HG02798 (cell line): ENCODE results near the gene HPGDS.
"Not testable (repeated sequence)": the region's sequence is repeated elsewhere in the genome, so short reads cannot be mapped to it uniquely, and the experiment has no call there.

Source experiments
- ATAC-seq: cut with Tn5 transposase; IDR thresholded peaks from one replicate; pipeline ENCODE4 v1.9.1; 2021; ENCODE audit warnings: mild to moderate bottlenecking; ENCODE audit not compliant: unreplicated experiment, poor library complexity

Gene HPGDS

DNA sequence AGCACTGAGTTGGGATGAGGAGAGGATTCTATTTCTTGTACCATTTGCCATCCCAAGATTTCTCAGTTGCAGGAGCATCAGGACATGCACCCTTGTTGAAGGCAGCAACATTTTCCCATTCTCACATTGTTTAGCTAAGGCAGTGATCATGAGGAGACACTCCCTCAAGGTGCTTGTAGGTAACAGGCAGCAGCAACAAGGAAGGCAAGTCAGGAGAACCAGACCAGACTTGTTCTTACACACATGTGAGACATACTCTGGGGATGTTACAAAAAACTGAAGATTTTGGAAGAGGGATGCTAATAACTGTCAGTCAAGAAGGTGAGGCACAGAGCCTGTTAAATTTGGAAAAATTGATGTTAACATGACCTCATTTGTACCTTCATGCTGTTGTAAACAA lies 15.5 kb upstream of the HPGDS start:
- ATAC-seq, result no peak

- no peak for ATAC-seq
Measured at GRCh38 chr4:94357624-94358023, 15.0 kb upstream of the HPGDS start.

GRCh38 chr4:94356444-94356843 lies 13.8 kb upstream of the HPGDS start:
- no peak for ATAC-seq

DNA sequence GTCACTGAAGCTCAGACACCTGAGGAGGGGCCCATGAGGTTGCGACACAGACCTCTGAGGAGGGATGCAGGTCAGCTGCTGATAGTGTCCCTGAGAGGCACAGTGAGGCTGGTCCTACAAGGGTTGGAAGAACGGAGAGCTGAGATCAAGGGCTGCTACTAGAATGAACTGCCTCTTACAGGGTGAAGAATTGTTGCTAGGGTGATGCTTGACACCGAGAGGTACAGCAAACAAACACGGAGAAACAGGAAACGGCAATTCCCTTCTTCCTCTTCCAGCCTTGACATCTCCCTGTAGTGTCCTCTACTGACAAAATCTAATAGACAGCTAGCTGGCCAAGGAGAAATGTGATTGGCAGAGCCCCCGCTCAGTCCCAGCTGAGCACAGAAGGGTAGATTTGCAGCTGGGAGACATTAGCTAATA lies 11.8 kb upstream of the HPGDS start:
- no peak for ATAC-seq

DNA sequence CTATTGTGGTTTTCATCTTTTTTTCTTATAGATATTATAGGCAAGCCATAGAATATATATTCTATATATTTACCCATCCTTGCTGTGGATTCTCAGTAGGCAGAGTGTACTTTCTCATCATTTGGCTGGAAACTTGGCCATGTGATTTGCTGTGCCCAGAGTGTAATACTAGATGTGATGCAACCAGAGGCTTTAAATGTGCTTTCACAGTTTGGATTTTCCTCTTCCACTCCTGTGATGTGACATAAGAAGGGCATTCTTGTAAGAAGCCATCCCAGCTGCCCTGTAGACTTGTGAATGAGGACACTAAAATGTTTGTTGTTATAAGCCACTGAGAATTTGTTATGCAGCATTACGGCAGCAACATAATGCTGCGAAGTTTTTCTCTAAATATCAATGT lies 10.4 kb upstream of the HPGDS start:
- ATAC-seq, result no peak

DNA sequence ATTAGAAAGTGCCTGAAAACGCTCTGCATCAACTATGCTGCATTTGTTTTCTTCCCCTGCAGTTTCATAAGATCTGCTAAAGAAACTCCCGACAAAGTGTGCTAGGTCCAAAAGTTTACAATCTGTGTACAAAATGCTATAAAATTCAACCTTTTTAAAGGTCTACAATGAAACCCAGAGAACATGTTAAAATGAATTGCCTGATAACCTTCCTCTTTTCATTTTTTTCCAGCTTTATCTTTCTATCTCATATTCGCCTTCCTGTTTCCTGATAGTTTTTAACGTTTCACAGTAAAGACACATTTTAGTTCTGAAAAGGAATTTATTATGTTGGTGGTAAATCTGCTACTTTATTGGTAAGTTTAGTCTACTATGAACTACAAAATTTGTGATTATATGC lies 9.5 kb upstream of the HPGDS start:
- ATAC-seq, result no peak

GRCh38 chr4:94351319-94351718 lies 8.7 kb upstream of the HPGDS start:
- ATAC-seq, result no peak

GRCh38 chr4:94350095-94350494 lies 7.5 kb upstream of the HPGDS start:
- ATAC-seq, result no peak

- ATAC-seq, result no peak
Measured at GRCh38 chr4:94349193-94349592, 6.6 kb upstream of the HPGDS start.

- no peak for ATAC-seq
Measured at GRCh38 chr4:94348666-94349065, 6.0 kb upstream of the HPGDS start.

DNA sequence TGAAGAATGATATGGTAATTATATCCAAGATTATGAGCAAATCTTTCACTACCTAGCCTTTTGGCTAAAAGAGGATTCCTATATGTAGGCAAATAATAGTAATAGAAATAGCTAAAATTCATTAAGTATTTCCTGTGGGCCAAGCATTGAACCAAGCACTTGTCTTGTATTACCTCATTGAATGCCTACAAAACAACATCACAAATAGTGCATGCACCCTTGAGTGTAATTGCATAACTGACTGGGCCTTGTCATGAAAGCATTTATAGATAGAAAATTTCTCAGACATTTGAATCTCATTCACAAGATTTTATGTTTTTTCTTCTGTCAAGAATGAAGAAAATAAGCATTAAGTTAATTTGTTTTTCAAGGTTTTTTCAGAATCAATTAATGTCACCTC lies 3.9 kb upstream of the HPGDS start:
- ATAC-seq, result no peak

GRCh38 chr4:94345969-94346368 lies 3.3 kb upstream of the HPGDS start:
- no peak for ATAC-seq

DNA sequence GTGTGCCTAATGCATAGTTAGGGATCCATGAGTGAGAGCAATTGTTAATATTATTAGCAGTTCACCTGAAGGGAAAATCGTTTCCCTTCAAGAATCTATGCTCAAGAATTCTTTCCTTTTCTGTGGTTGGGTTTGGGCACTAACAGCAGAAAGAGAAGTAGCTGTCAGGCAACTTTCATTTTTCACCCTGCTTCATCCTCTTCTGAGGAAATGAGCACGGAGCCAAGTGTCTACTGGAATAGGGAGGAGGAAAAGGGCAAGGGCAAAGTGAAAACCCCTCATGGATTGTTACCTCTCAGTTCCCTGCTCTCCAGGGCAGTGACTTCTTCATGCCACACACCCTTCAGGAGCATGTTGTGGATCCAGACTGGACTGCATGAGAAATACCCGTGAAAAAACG lies 2.6 kb upstream of the HPGDS start:
- no peak for ATAC-seq

DNA sequence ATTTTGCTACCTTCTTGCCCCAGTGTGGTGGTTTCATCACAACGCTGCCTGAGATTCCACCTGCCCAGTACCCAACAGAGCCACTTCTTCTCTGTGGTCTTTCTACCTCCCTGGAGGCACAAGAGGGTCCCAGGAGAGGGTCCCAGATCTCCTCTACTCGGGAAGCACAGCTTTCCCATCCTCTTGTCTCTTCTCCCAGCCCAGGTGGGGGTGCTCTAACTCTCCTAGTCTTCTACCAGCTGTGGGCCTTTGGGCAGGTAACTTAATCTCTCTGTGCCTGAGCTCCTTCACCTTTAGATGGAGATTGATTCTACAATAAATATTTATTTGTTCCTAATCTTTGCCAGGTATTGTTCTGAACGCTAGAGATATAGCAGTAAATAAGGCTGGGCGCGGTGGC lies 1.8 kb upstream of the HPGDS start:
- ATAC-seq, result no peak

DNA sequence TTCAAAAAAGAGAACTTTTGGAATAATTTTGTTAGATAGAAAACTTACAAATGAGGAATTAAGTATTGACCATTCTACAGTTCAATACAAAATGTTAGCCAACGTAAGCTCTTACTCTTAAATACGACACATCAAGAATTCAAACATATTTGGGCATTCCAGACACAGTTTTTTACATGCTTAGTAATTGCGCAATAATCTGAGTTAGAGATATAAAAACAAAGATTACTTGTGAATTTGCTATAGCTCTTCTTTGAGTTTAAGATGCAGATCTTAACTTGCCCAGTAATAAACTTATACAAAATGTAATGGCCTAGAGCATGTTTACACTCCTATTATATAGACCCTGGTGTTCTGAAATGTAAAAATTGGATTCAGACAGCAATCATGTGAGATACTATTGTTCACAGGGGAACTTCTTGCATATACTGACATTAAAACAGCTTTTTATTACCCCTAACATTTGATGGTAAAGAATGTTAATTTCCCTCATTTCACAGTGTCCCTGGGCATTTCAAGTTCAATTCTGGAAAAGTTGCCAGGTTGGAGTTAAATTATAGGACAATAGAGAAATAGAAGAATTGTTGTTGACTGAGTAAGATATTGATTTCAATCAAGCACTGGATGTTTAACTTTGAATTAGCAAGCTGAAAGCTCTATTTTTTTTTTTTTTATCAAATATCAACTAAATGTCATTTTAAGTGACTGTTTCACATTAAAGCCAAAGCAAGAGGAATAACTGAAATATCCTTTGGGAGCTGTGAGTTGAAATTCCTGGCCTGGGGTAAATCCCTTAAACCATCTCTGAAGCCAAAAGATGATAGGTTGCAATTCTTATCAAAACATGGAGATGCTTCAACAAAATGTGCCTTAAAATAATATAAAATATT lies 910 bp downstream of the HPGDS start:
- ATAC-seq, result no peak

GRCh38 chr4:94339779-94340178 lies 2.9 kb downstream of the HPGDS start:
- peak; percentile 33 for ATAC-seq

- ATAC-seq, result peak; percentile 62
Measured at GRCh38 chr4:94338681-94339351, 3.8 kb downstream of the HPGDS start.

GRCh38 chr4:94336791-94337190 lies 5.8 kb downstream of the HPGDS start:
- ATAC-seq, result not testable (repeated sequence)

GRCh38 chr4:94336303-94336702 lies 6.3 kb downstream of the HPGDS start:
- no peak for ATAC-seq

- ATAC-seq, result no peak
Measured at GRCh38 chr4:94334962-94335361, 7.7 kb downstream of the HPGDS start.

- ATAC-seq, result no peak
Measured at GRCh38 chr4:94334476-94334875, 8.2 kb downstream of the HPGDS start.

DNA sequence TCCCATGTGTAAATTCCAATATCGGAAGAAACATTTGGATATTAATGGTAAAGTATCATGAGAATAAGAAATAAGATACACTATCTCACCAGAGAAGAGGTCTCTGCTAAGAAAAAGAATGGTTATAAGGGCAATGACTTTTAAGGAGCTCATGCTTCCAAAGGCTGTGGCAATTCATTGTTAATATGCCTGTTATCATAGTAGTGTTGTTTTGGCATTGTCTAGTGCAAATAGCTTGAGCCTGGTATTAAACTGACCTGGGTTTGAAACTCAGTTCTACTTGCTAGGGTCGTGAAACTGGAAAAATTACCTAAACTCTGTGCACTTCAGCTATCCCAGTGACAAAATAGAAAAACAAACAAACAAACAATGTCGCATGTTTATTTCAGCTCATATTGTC lies 8.8 kb downstream of the HPGDS start:
- no peak for ATAC-seq
